ENCODE results near the gene APP.

GRCh38 chr21:26080211-26080610 lies 90.4 kb downstream of the APP start:
- TF ChIP-seq CTCF (IDR thresholded peaks at IDR 0.05; ENCODE audit: insufficient read depth, low read length, poor library complexity, severe bottlenecking) (no peak), EZH2phosphoT487 (conservative IDR thresholded peaks at IDR 0.05; ENCODE audit: low read length) (no peak)
